SK-N-SH (cell line): Measurements from ENCODE around the gene C4BPB.

Experiments used
- POLR2AphosphoS5 ChIP-seq: IDR thresholded peaks from 2 replicates; pipeline ENCODE4 v1.6.1; 2012; ENCODE audit warnings: low read depth, low read length
- TEAD4 ChIP-seq: IDR thresholded peaks from 2 replicates; pipeline ENCODE4 v1.4.0; 2012; ENCODE audit warnings: mild to moderate bottlenecking, borderline replicate concordance; ENCODE audit not compliant: insufficient read depth
- USF1 ChIP-seq: IDR thresholded peaks from 2 replicates; pipeline ENCODE4 v1.4.0; 2012; ENCODE audit warnings: low read depth, borderline replicate concordance
- TF ChIP-seq, protein P1 (sequence below): IDR thresholded peaks from 2 replicates; pipeline ENCODE4 v1.4.0; 2012; ENCODE audit warnings: low read depth

- TF ChIP-seq POLR2AphosphoS5: no peak
- TF ChIP-seq, protein P1, sequence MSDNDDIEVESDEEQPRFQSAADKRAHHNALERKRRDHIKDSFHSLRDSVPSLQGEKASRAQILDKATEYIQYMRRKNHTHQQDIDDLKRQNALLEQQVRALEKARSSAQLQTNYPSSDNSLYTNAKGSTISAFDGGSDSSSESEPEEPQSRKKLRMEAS: no peak
- no peak for TF ChIP-seq TEAD4
- TF ChIP-seq USF1: no peak
Measured at GRCh38 chr1:207067665-207068064, 21.0 kb upstream of the C4BPB start.
